DOHH2 (cell line): ENCODE data around the gene CACNA2D3.

Source experiments
- H3F3A ChIP-seq: fragments of 200-600 bp; sonication (generic), shearing (Covaris generic); 2 replicates; pipeline ENCODE4 v1.6.0; 2016; ENCODE audit warnings: antibody characterized with exemption, mild to moderate bottlenecking; ENCODE audit not compliant: control insufficient read depth, insufficient read depth
- H3K27ac ChIP-seq: fragments of 200-600 bp; sonication (generic); 2 replicates; pipeline ENCODE4 v1.5.1; 2014; ENCODE audit warnings: low read depth, mild to moderate bottlenecking, low read length, moderate library complexity
- H3K27me3 ChIP-seq: fragments of 200-600 bp; sonication (generic); 2 replicates; pipeline ENCODE4 v1.6.1; 2014; ENCODE audit warnings: mild to moderate bottlenecking, low read length, mixed read lengths; ENCODE audit not compliant: control insufficient read depth
- H3K36me3 ChIP-seq: fragments of 200-600 bp; sonication (generic); 2 replicates; pipeline ENCODE4 v1.6.1; 2014; ENCODE audit warnings: mild to moderate bottlenecking, low read length, moderate library complexity, mixed read lengths; ENCODE audit not compliant: control insufficient read depth
- H3K4me1 ChIP-seq: fragments of 200-600 bp; sonication (generic); 2 replicates; pipeline ENCODE4 v1.6.1; 2014; ENCODE audit warnings: mild to moderate bottlenecking, low read length, mixed read lengths; ENCODE audit not compliant: control insufficient read depth
- H3K4me2 ChIP-seq: fragments of 200-600 bp; sonication (generic); 2 replicates; pipeline ENCODE4 v1.6.0; 2014; ENCODE audit warnings: mild to moderate bottlenecking, low read length, moderate library complexity
- H3K4me3 ChIP-seq: fragments of 200-600 bp; sonication (generic); 2 replicates; pipeline ENCODE4 v1.5.1; 2014; ENCODE audit warnings: mild to moderate bottlenecking, low read length, mixed read lengths
- H3K79me2 ChIP-seq: fragments of 200-600 bp; sonication (generic); 2 replicates; pipeline ENCODE4 v1.6.1; 2014; ENCODE audit warnings: mild to moderate bottlenecking, low read length, mixed read lengths; ENCODE audit not compliant: control insufficient read depth
- H3K9me2 ChIP-seq: fragments of 200-600 bp; sonication (generic); replicated peaks from 2 replicates; pipeline ENCODE4 v1.6.1; 2014; ENCODE audit warnings: mild to moderate bottlenecking, low read length, mixed read lengths; ENCODE audit not compliant: control insufficient read depth
- H3K9me3 ChIP-seq: fragments of 200-600 bp; sonication (generic); 2 replicates; pipeline ENCODE4 v1.6.1; 2014; ENCODE audit warnings: antibody characterized with exemption, low read length, mixed read lengths; ENCODE audit not compliant: control insufficient read depth, insufficient read depth
- H4K20me1 ChIP-seq: fragments of 200-600 bp; sonication (generic); 2 replicates; pipeline ENCODE4 v1.6.0; 2014; ENCODE audit warnings: low read depth, mild to moderate bottlenecking, antibody characterized with exemption, low read length, moderate library complexity; ENCODE audit not compliant: control insufficient read depth, insufficient read depth
- EZH2phosphoT487 ChIP-seq: fragments of 200-600 bp; sonication (generic); IDR thresholded peaks from 2 replicates; pipeline ENCODE4 v1.6.1; 2017; ENCODE audit warnings: borderline replicate concordance, mild to moderate bottlenecking, antibody characterized with exemption, low read length, moderate library complexity, mixed read lengths
- TF ChIP-seq, protein P1 (sequence below): fragments of 200-600 bp; sonication (generic); IDR thresholded peaks from one replicate; pipeline ENCODE4 v1.5.1; 2014; ENCODE audit warnings: antibody characterized with exemption, mild to moderate bottlenecking, low read depth, low read length; ENCODE audit not compliant: poor library complexity, severe bottlenecking

Gene CACNA2D3

DNA sequence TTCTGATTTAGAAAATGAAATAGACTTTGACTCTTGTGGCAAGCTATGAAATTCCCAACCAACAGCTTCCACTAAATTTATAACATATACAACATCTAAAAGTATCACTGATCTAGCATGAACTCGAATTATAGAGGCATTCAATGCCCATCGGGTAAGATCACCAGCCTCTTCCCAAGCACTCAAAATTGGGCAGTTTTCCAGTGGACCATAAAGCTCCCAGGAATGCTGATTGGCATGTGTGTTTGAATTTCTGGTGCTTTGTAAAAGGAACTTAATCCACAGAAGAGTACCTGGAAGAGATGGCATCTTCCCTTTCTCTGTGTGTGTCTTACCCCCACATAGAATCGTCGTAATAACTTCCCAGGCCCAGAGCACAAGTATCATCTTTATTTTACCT, 795.5 kb downstream of the CACNA2D3 start:
- H3K4me1 ChIP-seq, result no peaks in the 10 kb centered on the region
- no peak overlapping the region for H3K4me2 ChIP-seq
- H3K27me3 ChIP-seq, result no peaks in the 10 kb centered on the region
- TF ChIP-seq, protein P1, sequence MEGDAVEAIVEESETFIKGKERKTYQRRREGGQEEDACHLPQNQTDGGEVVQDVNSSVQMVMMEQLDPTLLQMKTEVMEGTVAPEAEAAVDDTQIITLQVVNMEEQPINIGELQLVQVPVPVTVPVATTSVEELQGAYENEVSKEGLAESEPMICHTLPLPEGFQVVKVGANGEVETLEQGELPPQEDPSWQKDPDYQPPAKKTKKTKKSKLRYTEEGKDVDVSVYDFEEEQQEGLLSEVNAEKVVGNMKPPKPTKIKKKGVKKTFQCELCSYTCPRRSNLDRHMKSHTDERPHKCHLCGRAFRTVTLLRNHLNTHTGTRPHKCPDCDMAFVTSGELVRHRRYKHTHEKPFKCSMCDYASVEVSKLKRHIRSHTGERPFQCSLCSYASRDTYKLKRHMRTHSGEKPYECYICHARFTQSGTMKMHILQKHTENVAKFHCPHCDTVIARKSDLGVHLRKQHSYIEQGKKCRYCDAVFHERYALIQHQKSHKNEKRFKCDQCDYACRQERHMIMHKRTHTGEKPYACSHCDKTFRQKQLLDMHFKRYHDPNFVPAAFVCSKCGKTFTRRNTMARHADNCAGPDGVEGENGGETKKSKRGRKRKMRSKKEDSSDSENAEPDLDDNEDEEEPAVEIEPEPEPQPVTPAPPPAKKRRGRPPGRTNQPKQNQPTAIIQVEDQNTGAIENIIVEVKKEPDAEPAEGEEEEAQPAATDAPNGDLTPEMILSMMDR, result no peak
- TF ChIP-seq EZH2phosphoT487, result no peak
- H3K27ac ChIP-seq, result no peak overlapping the region
- H3F3A ChIP-seq, result no peaks in the 10 kb centered on the region
- H3K36me3 ChIP-seq, result no peaks in the 10 kb centered on the region
- no peaks in the 10 kb centered on the region; the same call in 1 of the 2 replicates for H3K9me3 ChIP-seq
- H3K4me3 ChIP-seq, result no peak overlapping the region
- no peaks in the 10 kb centered on the region for H3K9me2 ChIP-seq
- no peaks in the 10 kb centered on the region for H4K20me1 ChIP-seq
- H3K79me2 ChIP-seq, result no peaks in the 10 kb centered on the region

DNA sequence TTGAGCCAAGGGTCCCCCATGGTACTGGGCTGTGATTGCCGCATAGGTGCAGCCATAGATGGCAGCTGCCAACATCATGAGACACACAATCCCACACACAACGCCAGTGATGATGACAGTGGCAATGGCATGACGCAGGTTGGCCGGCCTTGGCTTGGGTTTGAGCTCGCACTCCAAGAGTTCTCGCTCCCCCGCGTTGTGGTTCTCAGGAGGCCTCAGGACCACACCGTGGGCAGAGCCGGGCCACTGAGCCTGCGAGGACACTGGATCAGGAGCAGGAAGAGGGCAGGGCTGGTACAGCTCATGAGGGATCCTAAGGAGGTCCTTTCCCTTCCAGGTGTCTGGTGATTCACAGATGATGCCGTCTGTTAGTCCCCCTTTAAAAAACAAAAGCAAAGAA, 796.2 kb downstream of the CACNA2D3 start:
- Histone ChIP-seq H3K27ac (no peak overlapping the region), H3K36me3 (no peaks in the 10 kb centered on the region)

GRCh38 chr3:54928046-54928770, 805.9 kb downstream of the CACNA2D3 start, which contains the start of gene LRTM1:
Gene LRTM1 (minus strand): TSS chr3:54928059. CDS start chr3:54927911, 148 bp downstream.
- Histone ChIP-seq H3K4me2 (no peak within 1 kb of the TSS), H3K9me3 (no peaks in the 10 kb centered on the region), H4K20me1 (no peaks in the 10 kb centered on the region), H3K4me1 (no peaks in the 10 kb centered on the region), H3K4me3 (no peak within 1 kb of the TSS), H3K27me3 (no peaks in the 10 kb centered on the region), H3K9me2 (no peaks in the 10 kb centered on the region), H3F3A (no peaks in the 10 kb centered on the region), H3K27ac (no peak within 1 kb of the TSS), H3K36me3 (no peaks in the 10 kb centered on the region), H3K79me2 (no peaks in the 10 kb centered on the region)
- TF ChIP-seq, protein P1, result no peak
- no peak for TF ChIP-seq EZH2phosphoT487

More for the DNA sequence above, 796.2 kb downstream of the CACNA2D3 start:
- no peaks in the 10 kb centered on the region for H3K79me2 ChIP-seq
- H3K4me2 ChIP-seq, result no peak overlapping the region
- no peaks in the 10 kb centered on the region for H4K20me1 ChIP-seq
- H3F3A ChIP-seq, result no peaks in the 10 kb centered on the region
- TF ChIP-seq, protein P1, result no peak
- no peak for TF ChIP-seq EZH2phosphoT487
- no peaks in the 10 kb centered on the region for H3K4me1 ChIP-seq
- no peaks in the 10 kb centered on the region; the same call in 1 of the 2 replicates for H3K9me3 ChIP-seq
- H3K4me3 ChIP-seq, result no peak overlapping the region
- no peaks in the 10 kb centered on the region for H3K9me2 ChIP-seq
- H3K27me3 ChIP-seq, result no peaks in the 10 kb centered on the region
